Panc1 (cell line): ENCODE measurements around the gene TRAPPC2B.

Experiments used
- CTCF ChIP-seq: fragments of 450-650 bp; IDR thresholded peaks from 2 replicates; pipeline ENCODE4 v1.5.1; 2017; ENCODE audit warnings: mild to moderate bottlenecking
- SIN3A ChIP-seq: IDR thresholded peaks from 2 replicates; pipeline ENCODE4 v1.6.1; 2012; ENCODE audit warnings: low read depth, mild to moderate bottlenecking, low read length, moderate library complexity, borderline replicate concordance; ENCODE audit not compliant: insufficient read depth

GRCh38 chr19:57377498-57378146 is 14.3 kb downstream of the TRAPPC2B start:
- TF ChIP-seq CTCF, result no peak
- no peak for TF ChIP-seq SIN3A
